Cerebellar cortex (tissue), 1 donor: Measurements from ENCODE around the gene PRICKLE4.
"Not testable (repeated sequence)": the region's sequence is repeated elsewhere in the genome, so short reads cannot be mapped to it uniquely, and the experiment has no call there.

Source experiments
- DNase-seq: peaks from one replicate; pipeline ENCODE4 v3.0.0-alpha.2; 2015; ENCODE audit warnings: low spot score

PRICKLE4 gene

DNA sequence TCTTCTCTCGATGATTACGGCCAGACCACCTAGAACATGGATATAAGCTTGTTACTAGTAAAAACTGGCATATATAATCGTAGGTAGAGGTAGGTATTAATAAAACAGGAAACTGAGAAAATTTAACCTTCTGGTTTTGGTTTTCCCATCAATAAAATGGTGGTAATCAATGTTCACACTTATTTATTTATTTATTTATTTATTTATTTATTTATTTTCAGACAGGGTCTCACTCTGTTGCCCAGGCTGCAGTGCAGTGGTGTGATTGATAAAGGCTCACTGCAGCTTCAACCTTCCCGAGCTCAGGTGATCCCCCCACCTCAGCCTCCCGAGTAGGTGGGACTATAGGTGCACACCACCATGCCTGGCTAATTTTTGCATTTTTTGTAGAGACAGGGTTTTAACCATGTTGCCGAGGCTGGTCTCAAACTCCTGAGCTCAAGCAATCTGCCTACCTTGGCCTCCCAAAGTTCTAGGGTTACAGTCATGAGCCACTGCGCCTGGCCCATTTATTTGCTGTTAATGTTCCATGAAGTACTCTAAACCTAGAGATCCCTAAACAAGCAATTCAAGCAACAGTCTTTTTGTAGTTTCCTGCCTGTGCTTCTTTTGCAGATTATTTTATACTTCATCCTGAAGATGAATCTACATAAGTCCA is 18.4 kb downstream of the PRICKLE4 start:
- DNase-seq = no peak

- no peak for DNase-seq
Observed at GRCh38 chr6:41799559-41799911, 19.0 kb downstream of the PRICKLE4 start.

DNA sequence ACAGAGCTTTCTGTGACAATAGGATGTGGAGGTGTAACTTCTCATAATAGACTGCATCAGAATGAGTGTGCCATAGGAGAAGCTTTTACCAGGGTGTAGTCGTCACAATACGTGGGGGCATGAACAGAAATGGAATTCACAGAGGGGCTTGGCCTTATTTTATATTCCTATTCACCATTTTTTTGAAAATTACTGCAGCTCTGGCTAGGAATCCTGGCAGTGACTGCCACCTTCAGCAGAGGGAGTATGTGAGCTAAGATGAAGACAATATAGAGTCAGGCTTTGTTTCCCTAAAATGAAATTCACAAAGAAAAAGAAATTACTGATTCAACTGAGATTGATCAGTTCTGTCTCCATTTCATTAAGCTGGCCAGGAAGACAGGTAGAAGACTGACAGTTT is 20.8 kb downstream of the PRICKLE4 start:
- no peak for DNase-seq

DNA sequence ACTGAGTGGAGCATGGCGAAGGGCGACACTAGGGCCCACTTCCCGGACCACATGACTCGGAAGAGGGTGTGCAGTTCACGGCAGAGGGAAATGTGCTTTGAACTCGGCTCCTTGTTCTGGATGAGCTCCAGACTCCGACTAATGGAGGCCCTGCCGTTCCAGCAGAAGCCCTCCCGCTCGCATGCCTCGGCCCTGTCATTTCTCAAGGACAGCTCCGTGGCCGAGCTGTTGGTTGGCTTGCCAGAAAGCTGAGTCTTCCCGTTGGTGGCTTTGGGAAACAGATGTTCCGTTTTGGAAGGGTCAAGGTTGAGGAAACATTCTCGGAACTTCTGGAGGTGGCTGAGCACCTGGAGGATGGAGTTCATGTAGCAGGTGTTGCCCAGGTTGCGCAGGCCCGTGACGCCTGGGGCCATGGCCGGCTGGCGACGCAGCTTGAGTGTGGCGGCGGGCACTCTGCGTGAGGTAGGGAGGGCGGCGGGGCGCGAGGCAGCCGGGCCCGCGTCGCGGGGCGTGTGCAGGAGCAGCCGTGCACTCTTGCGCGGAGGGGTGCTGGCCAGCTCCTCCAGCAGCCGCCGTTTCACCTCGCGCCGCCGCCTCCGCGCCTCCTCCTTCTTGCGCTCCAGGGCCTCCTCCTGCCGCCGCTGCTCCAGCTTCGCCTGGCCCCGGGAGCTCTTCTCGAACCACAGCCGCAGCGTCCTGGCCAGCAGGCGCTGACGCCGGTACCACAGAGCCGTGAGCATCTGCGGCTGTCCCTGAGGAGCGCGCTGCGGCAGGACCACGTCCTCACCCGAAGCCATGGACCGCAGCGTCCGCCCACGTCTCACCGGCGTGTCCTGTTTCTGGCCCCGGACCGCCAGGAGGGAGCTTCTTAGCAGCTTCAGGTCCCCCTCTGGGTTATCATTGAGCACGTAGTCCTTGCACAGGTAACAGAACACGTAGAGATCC is 25.5 kb downstream of the PRICKLE4 start:
- no peak for DNase-seq

DNA sequence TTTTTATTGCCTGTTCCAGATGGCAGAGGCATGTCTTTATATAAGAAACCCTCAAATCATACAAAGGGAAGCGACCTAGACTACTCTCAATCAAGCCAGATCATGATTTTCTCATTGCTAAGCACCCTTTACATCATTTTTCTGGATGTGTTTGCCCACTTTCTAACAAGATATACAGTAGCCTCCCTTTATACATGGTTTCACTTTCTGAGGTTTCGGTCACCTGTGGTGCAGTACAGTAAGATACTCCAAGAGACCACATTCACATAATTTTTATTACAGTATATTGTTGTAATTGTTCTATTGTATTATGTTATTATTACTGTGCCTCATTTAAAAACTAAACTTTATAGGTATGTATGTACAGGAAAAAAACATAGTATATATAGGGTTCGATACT is 30.5 kb downstream of the PRICKLE4 start:
- no peak for DNase-seq

DNA sequence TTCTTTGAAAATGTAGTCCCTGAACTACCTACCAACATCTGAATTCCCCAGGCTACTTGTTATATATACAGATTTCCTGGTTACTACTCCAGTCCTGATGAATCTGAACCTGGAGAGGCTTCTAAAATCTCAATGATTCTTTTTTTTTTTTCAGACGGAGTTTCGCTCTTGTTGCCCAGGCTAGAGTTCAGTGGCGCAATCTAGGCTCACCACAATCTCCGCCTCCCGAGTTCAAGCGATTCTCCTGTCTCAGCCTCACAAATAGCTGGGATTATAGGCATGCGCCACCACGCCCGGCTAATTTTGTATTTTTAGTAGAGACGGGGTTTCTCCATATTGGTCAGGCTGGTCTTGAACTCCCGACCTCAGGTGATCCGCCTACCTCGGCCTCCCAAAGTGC is 31.4 kb downstream of the PRICKLE4 start:
- not testable (repeated sequence) for DNase-seq

GRCh38 chr6:41813469-41813868 is 32.9 kb downstream of the PRICKLE4 start:
- no peak for DNase-seq

DNA sequence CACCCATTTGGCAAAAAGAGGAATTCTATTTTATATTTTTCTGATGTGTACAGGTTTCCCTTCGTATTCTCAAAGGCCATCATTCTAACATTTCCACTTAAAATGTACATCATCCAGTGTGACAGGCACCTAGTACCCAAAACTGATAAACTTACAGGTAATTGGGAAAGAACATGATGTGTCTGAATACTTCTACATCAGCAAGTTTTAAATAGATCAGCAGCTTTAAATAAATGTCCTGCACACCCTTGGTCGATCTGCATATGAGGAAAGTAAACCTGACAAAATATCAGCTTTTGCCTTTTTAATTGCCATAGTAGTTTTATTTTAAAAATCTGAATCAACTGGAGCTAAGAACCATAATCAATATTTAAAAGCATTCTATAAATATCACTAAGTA is 33.4 kb downstream of the PRICKLE4 start:
- no peak for DNase-seq

DNA sequence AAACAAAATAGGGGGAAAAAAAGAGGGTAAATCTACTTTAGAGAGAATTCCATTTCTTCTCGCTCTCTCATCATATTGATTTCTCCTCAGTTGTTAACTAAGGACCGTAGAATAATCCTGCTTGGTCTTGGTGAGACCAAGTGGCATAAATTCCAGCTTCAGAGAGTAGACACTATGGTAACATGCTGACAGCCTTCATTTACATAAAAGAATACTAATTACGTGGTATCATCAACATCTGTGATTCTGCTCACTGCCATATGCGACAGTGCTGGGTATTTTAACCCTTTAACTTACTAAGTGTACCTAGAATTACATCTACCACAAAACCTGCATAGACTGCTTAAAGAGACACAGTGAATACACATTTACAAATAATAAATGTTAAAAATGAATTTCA is 34.0 kb downstream of the PRICKLE4 start:
- DNase-seq = no peak

DNA sequence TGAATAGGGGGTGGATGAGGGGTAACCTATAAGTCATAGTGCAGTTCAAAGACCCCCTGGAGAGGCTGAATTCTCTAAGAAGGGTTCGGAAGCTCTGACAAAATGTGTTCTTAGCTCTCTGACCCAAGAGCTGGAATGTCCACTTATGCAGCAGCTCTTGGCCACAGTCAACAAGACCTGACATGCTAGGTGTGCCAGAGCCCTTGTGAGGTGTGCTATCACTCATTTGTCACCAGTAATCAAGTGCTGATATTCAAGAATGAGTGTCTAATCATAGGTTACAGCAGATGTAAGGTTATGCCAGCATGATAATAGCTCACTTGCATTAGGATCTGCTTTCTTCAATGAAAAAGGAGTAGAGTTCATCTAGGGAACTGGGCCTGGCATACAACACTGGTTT is 35.0 kb downstream of the PRICKLE4 start:
- DNase-seq = no peak

DNA sequence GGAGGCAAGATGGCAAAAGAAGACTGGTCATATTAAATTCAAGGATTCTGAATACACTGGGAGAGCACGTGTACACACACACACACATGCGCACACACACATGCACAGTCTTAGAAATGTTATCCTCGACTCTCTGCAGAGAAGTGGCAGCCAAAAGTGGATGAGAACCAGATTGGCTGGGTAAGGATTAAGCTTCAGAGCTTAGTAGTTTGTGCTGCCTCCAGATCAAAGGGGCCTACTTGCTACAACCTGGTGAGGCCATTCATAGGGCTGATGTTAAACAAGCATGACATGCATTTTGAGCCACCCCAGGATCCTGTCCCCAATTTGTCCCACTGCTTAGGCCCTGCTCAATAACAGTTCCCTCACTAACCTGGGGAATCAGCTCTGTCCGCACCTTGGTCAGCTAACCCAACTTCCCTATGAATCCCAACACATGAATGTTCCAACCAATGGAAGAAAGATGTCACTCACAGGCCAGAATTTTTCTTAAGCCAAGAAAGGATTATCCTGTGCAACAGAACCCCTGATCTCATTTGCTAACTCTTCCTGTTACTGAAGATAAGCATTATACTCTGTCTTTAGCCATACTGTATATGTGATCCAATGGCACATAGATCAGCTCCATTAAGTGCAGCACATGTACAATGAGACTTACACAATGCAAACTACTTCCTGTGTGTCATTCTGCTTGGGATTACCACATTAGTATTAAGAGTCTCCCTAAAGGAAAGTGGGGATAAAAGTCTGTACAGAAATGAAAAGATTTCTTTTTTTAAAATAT is 37.9 kb downstream of the PRICKLE4 start:
- DNase-seq = no peak

DNA sequence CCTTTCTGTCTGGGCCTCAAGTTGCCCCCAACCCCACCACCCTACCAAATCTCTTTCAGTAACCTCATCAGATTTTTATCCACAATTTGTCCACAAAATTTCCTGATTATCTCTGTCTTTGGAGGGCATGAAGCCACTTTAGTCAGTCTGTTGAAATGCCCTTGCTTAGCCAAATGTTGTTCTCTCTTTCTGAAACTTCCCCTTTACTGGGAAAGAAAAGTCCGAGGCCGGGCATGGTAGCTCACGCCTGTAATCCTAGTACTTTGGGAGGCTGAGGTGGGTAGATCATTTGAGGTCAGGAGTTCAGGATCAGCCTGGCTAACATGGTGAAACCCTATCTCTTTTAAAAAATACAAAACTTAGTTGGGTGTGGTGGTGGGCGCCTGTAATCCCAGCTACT is 40.7 kb downstream of the PRICKLE4 start:
- DNase-seq = no peak

DNA sequence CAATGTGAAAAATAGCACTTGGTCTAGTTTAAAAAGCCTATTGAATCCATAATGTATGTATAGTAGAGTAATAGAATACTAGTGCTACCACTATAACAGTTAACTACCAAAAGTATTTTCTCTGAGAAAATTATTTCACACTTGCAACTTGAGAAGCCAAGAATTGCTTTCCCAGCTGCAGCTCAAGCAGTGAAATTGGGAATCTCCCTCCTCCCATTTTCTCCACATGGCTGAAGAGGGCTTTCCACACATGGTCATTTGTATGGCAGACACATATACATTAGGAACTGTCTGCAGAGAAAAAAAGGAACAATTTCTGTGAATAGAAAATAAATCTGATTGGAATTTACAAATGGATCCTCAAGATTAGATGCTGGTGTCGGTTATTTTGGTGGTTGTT is 41.4 kb downstream of the PRICKLE4 start:
- no peak for DNase-seq

- DNase-seq = no peak
Observed at GRCh38 chr6:41823178-41823577, 42.6 kb downstream of the PRICKLE4 start.

DNA sequence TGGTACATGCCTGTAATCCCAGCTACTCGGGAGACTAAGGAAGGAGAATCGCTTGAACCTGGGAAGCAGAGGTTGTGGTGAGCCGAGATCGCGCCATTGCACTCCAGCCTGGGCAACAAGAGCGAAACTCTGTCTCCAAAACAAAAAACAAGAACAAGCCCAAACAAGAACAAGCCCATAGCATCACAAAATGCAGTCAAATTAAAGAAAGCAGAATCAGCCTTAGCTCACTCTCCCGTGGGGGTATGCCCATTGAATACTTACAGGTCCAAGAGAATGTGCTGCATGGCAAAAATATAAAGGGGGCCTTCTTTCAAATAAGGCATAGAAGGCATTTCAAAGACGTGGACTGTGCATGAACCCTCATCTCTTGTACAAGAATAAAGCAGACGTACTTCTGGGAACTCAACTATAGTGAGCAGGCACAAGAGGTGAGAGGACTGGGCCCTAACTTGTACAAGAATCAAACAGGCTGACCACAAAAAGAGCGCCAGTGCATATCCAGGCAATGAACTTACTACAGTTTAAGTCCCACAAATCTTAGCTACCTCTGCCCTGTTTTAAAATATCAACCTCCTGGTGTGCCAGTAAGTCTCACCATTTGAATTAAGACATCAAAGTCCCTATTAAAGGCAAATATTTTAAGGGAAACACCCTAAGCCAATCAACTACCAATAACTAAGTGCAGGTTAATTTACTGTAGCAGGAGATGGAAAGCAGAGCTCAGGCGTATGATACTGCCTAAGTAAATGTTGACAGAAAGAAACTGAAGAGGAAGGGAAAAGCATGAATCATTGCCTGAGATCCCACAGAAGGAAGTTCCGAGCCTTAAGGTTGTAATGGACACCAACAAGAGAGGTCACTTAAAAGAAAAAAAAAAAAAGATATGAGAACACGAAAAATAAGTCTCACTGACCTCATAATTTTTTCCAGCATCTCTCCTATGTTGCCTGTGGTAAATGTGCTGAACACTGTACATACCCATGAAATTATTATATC is 44.3 kb downstream of the PRICKLE4 start:
- no peak for DNase-seq

GRCh38 chr6:41826343-41827022 is 45.9 kb downstream of the PRICKLE4 start:
- DNase-seq = no peak

DNA sequence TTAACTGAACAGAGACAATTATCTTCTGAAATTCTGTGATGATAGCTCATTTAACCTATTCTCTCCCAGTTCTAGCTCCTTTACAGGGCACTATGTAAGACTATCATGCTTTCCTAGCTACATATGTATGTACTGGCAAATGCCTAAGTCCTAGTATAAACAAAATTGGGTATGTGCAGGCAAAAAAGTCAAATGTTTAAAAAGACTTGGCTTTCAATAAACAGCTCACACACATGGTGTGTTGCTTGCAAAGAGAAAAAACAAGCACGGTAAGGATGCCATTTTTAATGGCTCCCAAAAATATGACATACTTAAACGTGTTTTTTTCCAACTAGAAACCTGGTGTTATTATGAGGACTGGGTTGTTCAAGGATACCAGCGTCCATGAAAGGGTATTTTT is 51.7 kb downstream of the PRICKLE4 start:
- no peak for DNase-seq

DNA sequence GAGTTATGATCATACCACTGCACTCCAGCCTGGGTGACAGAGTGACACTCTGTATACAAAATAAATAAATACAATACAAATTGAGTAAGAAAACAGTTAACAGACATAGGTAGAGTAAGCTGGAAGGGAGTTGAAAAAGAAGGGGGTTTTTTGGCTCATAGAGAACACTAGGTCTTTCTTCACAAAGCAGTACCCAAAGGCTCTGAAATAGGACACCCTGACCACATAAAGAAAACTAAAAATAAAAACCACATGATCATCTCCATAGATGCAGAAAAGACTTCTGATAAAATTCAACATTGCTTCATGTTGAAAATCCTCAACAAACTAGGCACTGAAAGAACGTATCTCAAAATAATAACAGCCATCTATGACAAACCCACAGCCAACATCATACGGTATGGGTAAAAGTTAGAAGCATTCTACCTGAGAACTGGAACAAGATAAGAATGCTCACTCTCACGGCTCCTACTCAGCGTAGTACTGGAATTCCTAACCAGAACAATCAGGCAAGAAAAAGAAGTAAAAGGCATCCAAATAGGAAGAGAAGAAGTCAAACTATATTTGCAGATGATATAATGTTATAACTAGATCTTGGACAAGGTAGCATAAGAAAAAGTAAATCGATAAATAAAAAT is 55.6 kb downstream of the PRICKLE4 start:
- no peak for DNase-seq

- DNase-seq = no peak
Observed at GRCh38 chr6:41836660-41837052, 56.1 kb downstream of the PRICKLE4 start.
